OCI-LY3 (cell line): ENCODE data around the gene EPO.

Experiments used
- H2AFZ ChIP-seq: fragments of 200-600, 300-600 bp; shearing (Covaris generic); 2 replicates; pipeline ENCODE4 v1.6.0; 2014; ENCODE audit warnings: antibody characterized with exemption, low read depth, low read length
- H3K27ac ChIP-seq: fragments of 200-600, 300-600 bp; sonication (generic); 2 replicates; pipeline ENCODE4 v1.5.1; 2014; ENCODE audit warnings: mild to moderate bottlenecking, low read length, moderate library complexity, mixed read lengths
- H3K27me3 ChIP-seq: fragments of 200-600, 300-600 bp; sonication (generic); 2 replicates; pipeline ENCODE4 v1.6.1; 2014; ENCODE audit warnings: low read depth, low read length, mixed read lengths
- H3K36me3 ChIP-seq: fragments of 200-600, 300-600 bp; sonication (generic); replicated peaks from 2 replicates; pipeline ENCODE3; 2014; ENCODE audit warnings: low read depth, low read length, mixed read lengths
- H3K4me1 ChIP-seq: fragments of 300-600, 200-600 bp; sonication (generic); 2 replicates; pipeline ENCODE4 v1.6.1; 2014; ENCODE audit warnings: low read length, mixed read lengths
- H3K4me2 ChIP-seq: fragments of 200-600, 300-600 bp; sonication (generic); 2 replicates; pipeline ENCODE4 v1.6.1; 2014; ENCODE audit warnings: low read length, mixed read lengths
- H3K4me3 ChIP-seq: fragments of 300-600, 200-600 bp; sonication (generic); 2 replicates; pipeline ENCODE4 v1.5.1; 2014; ENCODE audit warnings: antibody characterized with exemption, mild to moderate bottlenecking, low read length, moderate library complexity
- H3K79me2 ChIP-seq: fragments of 300-600, 200-600 bp; shearing (Covaris generic); 2 replicates; pipeline ENCODE4 v1.6.1; 2014; ENCODE audit warnings: mild to moderate bottlenecking, low read length, mixed read lengths
- H3K9ac ChIP-seq: fragments of 300-600, 200-600 bp; shearing (Covaris generic); 2 replicates; pipeline ENCODE4 v1.6.0; 2014; ENCODE audit warnings: mild to moderate bottlenecking, low read length, moderate library complexity
- H3K9me3 ChIP-seq: fragments of 200-600, 300-600 bp; shearing (Covaris generic); 2 replicates; pipeline ENCODE4 v1.6.1; 2014; ENCODE audit warnings: low read length, mixed read lengths; ENCODE audit not compliant: insufficient read depth
- H4K20me1 ChIP-seq: fragments of 200-600, 300-600 bp; sonication (generic); 2 replicates; pipeline ENCODE4 v1.6.1; 2016; ENCODE audit warnings: low read length, mixed read lengths; ENCODE audit not compliant: insufficient read depth
- CTCF ChIP-seq: fragments of 200-600, 300-600 bp; sonication (generic); IDR thresholded peaks from 2 replicates; pipeline ENCODE4 v1.5.1; 2014; ENCODE audit warnings: antibody characterized with exemption, low read length, low read depth
- EZH2phosphoT487 ChIP-seq: fragments of 200-600 bp; shearing (Covaris generic); IDR thresholded peaks from 2 replicates; pipeline ENCODE4 v1.6.1; 2018; ENCODE audit warnings: antibody characterized with exemption, mixed run types, low read depth

EPO gene

DNA sequence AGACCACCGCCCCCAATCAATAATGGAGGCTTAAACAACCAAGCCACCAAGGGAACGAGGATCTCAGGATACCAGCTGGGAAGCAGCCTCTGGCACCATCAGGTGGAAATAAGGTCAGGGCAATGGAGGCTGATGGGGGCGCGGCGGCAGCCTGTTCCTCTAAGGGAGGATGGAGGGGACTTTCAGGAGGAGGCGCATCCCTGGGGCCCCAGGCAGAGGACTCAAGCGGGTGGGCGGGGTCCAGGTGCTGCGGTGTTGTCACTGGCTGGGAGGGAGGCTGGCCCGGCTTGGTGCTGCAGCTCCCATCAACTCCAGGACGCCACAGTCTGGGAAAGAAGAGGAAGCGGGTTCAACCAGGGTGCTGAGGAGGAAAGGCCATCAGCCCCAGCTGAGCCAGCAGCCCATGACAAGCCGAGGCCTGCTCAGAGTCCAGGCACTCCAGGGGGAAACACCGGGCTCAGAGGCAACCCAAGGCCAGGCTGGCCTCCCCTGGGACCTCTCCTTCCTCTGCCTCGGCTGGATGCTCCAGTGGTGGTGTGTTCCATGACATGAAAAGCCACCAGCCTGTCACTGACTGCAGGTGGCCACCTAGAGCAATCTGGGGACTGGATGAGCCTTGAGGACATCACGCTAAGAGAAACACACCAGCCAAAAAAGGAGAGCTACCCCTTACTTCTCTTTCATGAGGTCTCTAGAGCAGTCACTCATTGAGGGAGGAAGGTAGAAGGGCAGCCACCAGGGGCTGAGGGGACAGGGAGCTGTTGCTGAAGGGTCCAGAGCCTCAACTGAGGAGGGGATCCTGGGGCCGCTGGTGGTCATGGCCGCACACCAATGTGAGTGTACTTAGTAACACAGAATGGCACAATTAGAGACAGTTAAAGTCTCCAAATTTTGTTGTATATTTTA lies 30.8 kb upstream of the EPO start:
- H3K4me3 ChIP-seq, result no peak overlapping the region
- no peak overlapping the region for H2AFZ ChIP-seq
- H3K27me3 ChIP-seq, result no peaks in the 10 kb centered on the region
- TF ChIP-seq EZH2phosphoT487, result no peak
- TF ChIP-seq CTCF, result no peak
- H3K9me3 ChIP-seq, result no peaks in the 10 kb centered on the region
- no peak overlapping the region for H3K4me2 ChIP-seq
- peaks cover 24% of the 10 kb centered on the region for H3K36me3 ChIP-seq
- H3K79me2 ChIP-seq, result peaks cover 56% of the 10 kb centered on the region
- peaks cover 18% of the 10 kb centered on the region for H3K4me1 ChIP-seq
- no peak overlapping the region for H3K9ac ChIP-seq
- no peak overlapping the region for H3K27ac ChIP-seq
- peaks cover 44% of the 10 kb centered on the region for H4K20me1 ChIP-seq

GRCh38 chr7:100691676-100692577 lies 28.3 kb upstream of the EPO start:
- Histone ChIP-seq H3K27ac (no peak overlapping the region), H2AFZ (no peak overlapping the region), H3K4me2 (peak overlapping the region; percentile 90), H3K79me2 (peaks cover 56% of the 10 kb centered on the region), H3K9me3 (no peaks in the 10 kb centered on the region), H3K4me3 (peak overlapping the region; percentile 84), H3K36me3 (peaks cover 17% of the 10 kb centered on the region), H4K20me1 (peaks cover 44% of the 10 kb centered on the region), H3K9ac (no peak overlapping the region), H3K4me1 (peaks cover 34% of the 10 kb centered on the region), H3K27me3 (peaks cover 6% of the 10 kb centered on the region; the same call in 1 of the 2 replicates)
- TF ChIP-seq EZH2phosphoT487, result no peak
- peak; percentile 86 for TF ChIP-seq CTCF

- H3K4me2 ChIP-seq, result peak overlapping the region; percentile 90
- H2AFZ ChIP-seq, result no peak overlapping the region
- H3K4me3 ChIP-seq, result peak overlapping the region; percentile 84
- TF ChIP-seq CTCF (no peak), EZH2phosphoT487 (no peak)
- peak overlapping the region; percentile 81 for H3K9ac ChIP-seq
- peaks cover 34% of the 10 kb centered on the region for H3K4me1 ChIP-seq
- H3K79me2 ChIP-seq, result peaks cover 56% of the 10 kb centered on the region
- peaks cover 12% of the 10 kb centered on the region for H3K36me3 ChIP-seq
- no peak overlapping the region for H3K27ac ChIP-seq
- peaks cover 44% of the 10 kb centered on the region for H4K20me1 ChIP-seq
- peaks cover 11% of the 10 kb centered on the region; the same call in 1 of the 2 replicates for H3K27me3 ChIP-seq
- H3K9me3 ChIP-seq, result no peaks in the 10 kb centered on the region
Observed at GRCh38 chr7:100692578-100692961, 27.7 kb upstream of the EPO start.
